T-cell (primary cell): ENCODE measurements around the gene FOXC1. TPM values are rescaled to one million over a fixed set of nuclear protein-coding genes. Genes with fewer than 3 reads are reported as not detected.

ENCODE experiments used
- ATAC-seq, 4 experiments: fragments of 200-7000 bp in 3 of 4; fragments of 150-1000 bp in 1 of 4; cut with Tn5 transposase; replicated peaks in 1 of 4; 1 replicate in 3 of 4; 2 replicates in 1 of 4; pipeline ENCODE4 v1.10.0; 2021; ENCODE audit warnings: moderate library complexity in 3 of 4, mild to moderate bottlenecking in 2 of 4, moderate number of reproducible peaks in 1 of 4
- CTCF ChIA-PET, 2 donors: fragments of 300-600 bp; sonication (Branson Sonifier 250); formaldehyde crosslinking; loops; one replicate each; lab custom pipeline; 2022; ENCODE audit warnings: antibody characterized with exemption in 2 of 2; lab: Charles Lee
- POLR2A ChIA-PET, 2 donors: fragments of 300-600 bp; sonication (Branson Sonifier 250); formaldehyde crosslinking; loops; one replicate each; lab custom pipeline; 2022; ENCODE audit warnings: antibody characterized with exemption in 2 of 2; lab: Charles Lee
- DNase-seq, 35 experiments: peaks; one replicate each; pipeline versions ENCODE4 v3.0.0 to v3.0.0-alpha.2; 2013 to 2023
- H3K27ac ChIP-seq: one replicate; pipeline ENCODE4 v1.5.1; 2013; ENCODE audit warnings: low read length
- H3K27me3 ChIP-seq, 2 experiments: replicated peaks in 1 of 2; 1 replicate in 1 of 2; 2 replicates in 1 of 2; pipeline versions ENCODE4 v1.6.1 to v1.7.0; 2013; ENCODE audit warnings: low read length in 1 of 2, mixed read lengths in 1 of 2; ENCODE audit not compliant: control insufficient read depth in 2 of 2, insufficient read depth in 2 of 2; ENCODE audit errors: extremely low read depth in 1 of 2
- H3K36me3 ChIP-seq, 2 donors: 1 replicate in 1 of 2; 2 replicates in 1 of 2; pipeline versions ENCODE4 v1.6.1 to v1.7.0; 2013; ENCODE audit warnings: low read length in 1 of 2; ENCODE audit not compliant: control insufficient read depth in 2 of 2, insufficient read depth in 1 of 2; ENCODE audit errors: extremely low read depth in 1 of 2
- H3K4me1 ChIP-seq, 2 experiments: 1 replicate in 1 of 2; 2 replicates in 1 of 2; pipeline versions ENCODE4 v1.6.1 to v1.7.0; 2013; ENCODE audit warnings: low read length in 2 of 2, mixed read lengths in 1 of 2; ENCODE audit not compliant: insufficient read depth in 2 of 2, control insufficient read depth in 1 of 2; ENCODE audit errors: extremely low read depth in 1 of 2
- H3K4me3 ChIP-seq, 2 donors: 1 replicate in 1 of 2; 2 replicates in 1 of 2; pipeline versions ENCODE4 v1.5.1 to v1.7.0; 2013; ENCODE audit warnings: mild to moderate bottlenecking in 2 of 2, low read length in 1 of 2, moderate library complexity in 1 of 2; ENCODE audit not compliant: control insufficient read depth in 1 of 2; ENCODE audit errors: extremely low read depth in 1 of 2
- H3K9me3 ChIP-seq: 2 replicates; pipeline ENCODE4 v1.7.0; 2013
- H3K27ac Mint-ChIP-seq, 2 donors: one replicate each; pipeline ENCODE4 v1.8.0; 2020 to 2021; ENCODE audit warnings: mild to moderate bottlenecking in 2 of 2, mixed read lengths in 2 of 2
- H3K27me3 Mint-ChIP-seq, 2 donors: one replicate each; pipeline ENCODE4 v1.8.0; 2021 to 2022; ENCODE audit warnings: mixed read lengths in 2 of 2
- H3K36me3 Mint-ChIP-seq: one replicate; pipeline ENCODE4 v1.8.0; 2021; ENCODE audit warnings: mixed read lengths
- H3K4me1 Mint-ChIP-seq, 3 donors: one replicate each; pipeline ENCODE4 v1.8.0; 2020 to 2022; ENCODE audit warnings: mixed read lengths in 3 of 3, mild to moderate bottlenecking in 1 of 3
- H3K4me3 Mint-ChIP-seq, 3 donors: one replicate each; pipeline ENCODE4 v1.8.0; 2020 to 2022; ENCODE audit warnings: mild to moderate bottlenecking in 3 of 3, mixed read lengths in 3 of 3, moderate library complexity in 3 of 3
- H3K9me3 Mint-ChIP-seq, 3 donors: one replicate each; pipeline ENCODE4 v1.8.0; 2020 to 2022; ENCODE audit warnings: mixed read lengths in 3 of 3
- WGBS: methylation state at CpG from one replicate; pipeline ENCODE4 v1.1.5; 2013; ENCODE audit warnings: missing lambda C conversion rate; ENCODE audit not compliant: insufficient coverage; 5-methylcytosine and 5-hydroxymethylcytosine counted together
- total RNA-seq, 35 experiments: library from RNA in 6 of 35; stranded (reverse) in 6 of 35; fragments of 120-200 nt in 1 of 35; gene quantifications; one replicate each; pipeline versions ENCODE4 v1.2.1 to v1.2.4 and lab custom pipeline; 2013 to 2026

FOXC1 gene
- total RNA-seq, 5 donors from 2014 or later (not counting 1 experiment from before 2014, with no cell fraction given) = 0.09 to 0.15 (median 0.12) TPM; not detected in 2

DNA sequence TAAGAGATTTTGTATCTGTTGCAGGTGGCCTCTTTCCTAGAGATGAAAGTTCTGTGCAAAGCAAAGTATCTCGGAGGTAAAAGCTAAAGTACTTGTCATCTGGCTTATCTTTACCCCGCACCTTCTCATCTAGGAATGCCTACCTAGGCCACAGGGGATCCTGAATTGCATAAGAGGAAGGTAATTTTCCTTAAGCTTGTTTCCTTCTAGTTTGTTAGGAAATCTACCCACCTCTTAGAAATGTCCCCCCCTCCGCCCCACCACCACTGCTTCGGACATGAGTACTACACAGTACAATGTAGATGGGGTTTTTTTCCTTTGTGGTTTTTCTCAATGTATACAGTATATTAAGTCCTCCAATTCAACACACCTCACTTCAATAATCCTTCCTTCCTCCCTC is 21.5 kb downstream of the FOXC1 start:
- Histone ChIP-seq H3K4me1 (no peaks in the 10 kb centered on the region), H3K4me3 (no peak overlapping the region), H3K9me3 (no peaks in the 10 kb centered on the region), H3K36me3 (no peaks in the 10 kb centered on the region), H3K27ac (no peak overlapping the region), H3K27me3 (peaks cover 7 to 25% of the 10 kb centered on the region in 2 experiments)
- DNase-seq (no peak), ATAC-seq (no peak)
- Mint-ChIP-seq H3K27me3 (peaks cover 34 to 51% of the 10 kb centered on the region in 2 donors), H3K4me3 (no peak overlapping the region), H3K9me3 (no peaks in the 10 kb centered on the region), H3K4me1 (peaks cover 2 to 4% (median 3%) of the 10 kb centered on the region in 3 donors), H3K27ac (no peak overlapping the region), H3K36me3 (peaks cover 18% of the 10 kb centered on the region)
- ChIA-PET POLR2A (interaction anchor here in 1 of 2 donors (0.6 kb wide), 1 partner anchor 976 kb away, joined by 5 read pairs; no protein-coding TSS in a partner anchor), CTCF (no interaction called here)
- WGBS = no CpG with 5 or more reads among the region's 4 CpGs

DNA sequence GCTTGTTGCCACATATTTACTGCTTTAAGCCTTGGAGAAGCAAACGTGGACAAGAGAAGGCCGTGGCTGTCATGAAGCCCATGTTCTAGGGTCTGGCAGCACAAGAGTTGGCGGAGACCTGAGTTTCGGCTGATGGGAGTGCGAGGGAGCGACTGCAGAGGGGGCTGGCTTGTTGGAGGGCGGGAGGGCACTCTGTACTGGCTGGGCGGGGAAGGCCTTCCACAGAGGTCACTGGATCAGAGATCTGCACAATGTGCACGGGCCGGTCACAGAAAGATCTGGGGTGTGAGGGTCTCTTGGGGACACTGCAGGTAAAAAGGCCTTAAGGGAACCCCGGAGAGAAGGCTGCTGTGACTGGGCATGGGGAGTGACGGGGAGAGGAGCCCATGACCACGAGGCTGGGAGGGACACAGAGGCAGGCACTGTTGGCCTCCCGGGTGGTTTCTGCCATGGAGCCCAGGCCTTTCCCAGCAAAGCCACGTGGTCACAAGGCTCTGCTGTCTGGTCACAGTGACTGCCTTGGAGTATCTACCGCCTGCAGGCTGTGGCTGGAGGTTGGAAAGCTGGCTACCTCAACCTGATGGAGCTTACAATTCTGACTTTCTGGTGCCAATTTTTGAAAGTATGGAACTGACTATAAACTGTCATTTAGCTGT is 23.8 kb downstream of the FOXC1 start:
- POLR2A ChIA-PET = no interaction called here

DNA sequence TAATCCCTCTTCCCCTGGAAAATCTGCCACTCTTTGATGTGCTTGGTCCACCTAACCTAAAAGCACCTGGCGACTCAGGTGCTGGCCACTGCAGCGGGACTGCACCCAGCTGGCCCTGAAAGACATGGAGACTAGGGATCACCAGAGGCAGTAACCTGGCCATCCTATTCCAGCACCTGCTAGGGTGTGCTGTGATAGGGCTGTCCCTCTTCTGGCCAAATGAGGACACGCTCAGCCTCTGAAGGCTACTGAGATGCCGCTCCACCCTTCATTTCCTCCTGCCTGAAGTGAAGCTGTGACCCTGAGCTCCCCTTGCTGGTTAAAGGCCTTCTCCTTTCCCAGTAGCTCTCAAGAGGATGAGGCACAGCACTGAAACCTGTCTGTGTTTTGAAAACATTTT is 24.4 kb downstream of the FOXC1 start:
- WGBS = 100% methylated on average over 1 of the region's 4 CpGs
- H3K4me1 ChIP-seq = no peaks in the 10 kb centered on the region
- no peaks in the 10 kb centered on the region for H3K9me3 Mint-ChIP-seq
- no peak overlapping the region for H3K4me3 ChIP-seq
- H3K4me3 Mint-ChIP-seq = no peak overlapping the region
- ATAC-seq = no peak
- no peak overlapping the region for H3K27ac Mint-ChIP-seq
- CTCF ChIA-PET = no interaction called here
- H3K27ac ChIP-seq = no peak overlapping the region
- POLR2A ChIA-PET = no interaction called here
- H3K27me3 ChIP-seq = peaks cover 0 to 23% of the 10 kb centered on the region in 2 experiments
- peaks cover 11 to 24% of the 10 kb centered on the region in 2 donors for H3K27me3 Mint-ChIP-seq
- peaks cover 22% of the 10 kb centered on the region for H3K36me3 Mint-ChIP-seq
- no peaks in the 10 kb centered on the region for H3K36me3 ChIP-seq
- no peaks in the 10 kb centered on the region for H3K4me1 Mint-ChIP-seq
- no peaks in the 10 kb centered on the region for H3K9me3 ChIP-seq
- no peak for DNase-seq

More for the DNA sequence above, 23.8 kb downstream of the FOXC1 start:
- Mint-ChIP-seq H3K4me3 (no peak overlapping the region), H3K27me3 (peaks cover 14 to 29% of the 10 kb centered on the region in 2 donors), H3K36me3 (peaks cover 18% of the 10 kb centered on the region), H3K4me1 (no peaks in the 10 kb centered on the region), H3K9me3 (no peaks in the 10 kb centered on the region), H3K27ac (no peak overlapping the region)
- 81% methylated on average over 15 of the region's 16 CpGs for WGBS
- peaks cover 0 to 23% of the 10 kb centered on the region in 2 experiments for H3K27me3 ChIP-seq
- no peak for DNase-seq
- no peak for ATAC-seq
- H3K36me3 ChIP-seq = no peaks in the 10 kb centered on the region
- H3K4me1 ChIP-seq = no peaks in the 10 kb centered on the region
- no peak overlapping the region for H3K4me3 ChIP-seq
- no peaks in the 10 kb centered on the region for H3K9me3 ChIP-seq
- CTCF ChIA-PET = no interaction called here
- no peak overlapping the region for H3K27ac ChIP-seq

DNA sequence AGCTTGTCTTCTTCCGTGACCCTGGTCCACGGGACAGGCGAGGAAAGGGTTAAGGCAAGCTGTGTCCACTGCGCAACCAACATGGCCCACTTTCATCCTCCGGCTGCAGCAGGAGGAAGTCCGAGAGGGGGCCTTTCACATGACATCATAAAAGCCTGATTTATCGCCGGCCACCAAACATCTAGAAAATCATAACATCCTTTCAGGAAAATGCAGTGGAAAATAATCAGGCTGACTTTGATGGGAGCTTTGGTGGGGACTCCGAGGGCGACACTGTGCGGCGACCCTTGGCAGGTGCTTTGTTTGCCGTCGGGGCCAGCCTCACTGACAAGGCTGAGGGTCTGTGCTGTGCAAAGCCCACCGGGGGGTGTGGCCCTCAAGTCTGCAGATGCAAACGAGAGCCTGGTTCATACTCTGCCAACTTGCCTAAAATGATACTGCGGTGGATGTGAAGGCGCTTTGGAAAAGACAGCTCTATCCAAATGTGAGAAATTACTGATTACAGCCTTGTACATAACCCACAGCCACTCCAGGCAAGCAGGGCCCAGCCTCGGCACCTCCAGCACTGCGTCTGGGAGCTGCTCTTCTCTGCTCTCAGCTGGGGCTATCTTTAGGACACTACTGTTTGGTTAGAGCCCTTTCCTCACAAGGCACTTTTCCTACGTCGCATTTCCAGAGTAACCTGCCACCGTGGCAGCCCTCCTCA is 25.7 kb downstream of the FOXC1 start:
- WGBS = 96% methylated on average over 14 of the region's 23 CpGs
- Histone ChIP-seq H3K4me3 (no peak overlapping the region), H3K27me3 (peaks cover 0 to 12% of the 10 kb centered on the region in 2 experiments), H3K27ac (no peak overlapping the region), H3K36me3 (no peaks in the 10 kb centered on the region), H3K4me1 (no peaks in the 10 kb centered on the region), H3K9me3 (no peaks in the 10 kb centered on the region)
- ChIA-PET CTCF (no interaction called here), POLR2A (no interaction called here)
- H3K4me3 Mint-ChIP-seq = no peak overlapping the region
- H3K27me3 Mint-ChIP-seq = peaks cover 4 to 21% of the 10 kb centered on the region in 2 donors
- H3K27ac Mint-ChIP-seq = no peak overlapping the region
- DNase-seq (no peak), ATAC-seq (no peak)
- no peaks in the 10 kb centered on the region for H3K9me3 Mint-ChIP-seq
- no peaks in the 10 kb centered on the region for H3K4me1 Mint-ChIP-seq
- H3K36me3 Mint-ChIP-seq = peaks cover 21% of the 10 kb centered on the region

DNA sequence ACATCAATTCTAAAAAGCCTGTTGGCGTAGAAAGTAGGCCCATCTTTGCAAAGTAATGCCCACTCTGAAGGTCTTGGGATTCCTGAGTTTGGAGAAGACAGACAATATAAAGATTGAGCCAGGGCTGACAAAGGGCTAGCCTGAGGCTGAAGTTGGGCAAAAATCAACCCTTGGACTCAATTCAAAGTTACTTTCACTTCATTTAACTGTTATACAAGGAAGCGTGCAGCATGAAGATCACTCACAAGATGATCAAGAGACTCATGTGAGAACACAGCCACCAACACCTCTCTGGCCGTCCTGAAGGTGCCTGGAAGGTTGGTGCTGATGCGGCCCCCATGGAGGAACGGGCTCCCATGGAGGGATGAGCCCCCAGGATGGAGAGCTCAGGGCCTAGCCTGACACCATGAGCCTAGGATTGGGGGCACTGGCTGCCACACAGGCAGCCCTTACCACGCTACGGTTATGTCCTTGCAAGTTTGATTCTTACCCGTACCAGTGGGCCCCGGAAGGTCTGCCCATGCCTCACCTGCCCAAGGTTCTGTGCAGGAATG is 26.6 kb downstream of the FOXC1 start:
- CTCF ChIA-PET = no interaction called here
- Histone ChIP-seq H3K9me3 (no peaks in the 10 kb centered on the region), H3K36me3 (no peaks in the 10 kb centered on the region), H3K4me3 (no peak overlapping the region), H3K4me1 (no peaks in the 10 kb centered on the region), H3K27ac (no peak overlapping the region), H3K27me3 (peaks cover 0 to 10% of the 10 kb centered on the region in 2 experiments)
- 93% methylated on average over 7 of the region's 9 CpGs for WGBS
- ATAC-seq (no peak), DNase-seq (no peak)
- Mint-ChIP-seq H3K36me3 (peaks cover 21% of the 10 kb centered on the region), H3K4me3 (no peak overlapping the region), H3K27ac (no peak overlapping the region), H3K4me1 (no peaks in the 10 kb centered on the region), H3K9me3 (no peaks in the 10 kb centered on the region), H3K27me3 (peaks cover 2 to 21% of the 10 kb centered on the region in 2 donors)
- POLR2A ChIA-PET = no interaction called here

DNA sequence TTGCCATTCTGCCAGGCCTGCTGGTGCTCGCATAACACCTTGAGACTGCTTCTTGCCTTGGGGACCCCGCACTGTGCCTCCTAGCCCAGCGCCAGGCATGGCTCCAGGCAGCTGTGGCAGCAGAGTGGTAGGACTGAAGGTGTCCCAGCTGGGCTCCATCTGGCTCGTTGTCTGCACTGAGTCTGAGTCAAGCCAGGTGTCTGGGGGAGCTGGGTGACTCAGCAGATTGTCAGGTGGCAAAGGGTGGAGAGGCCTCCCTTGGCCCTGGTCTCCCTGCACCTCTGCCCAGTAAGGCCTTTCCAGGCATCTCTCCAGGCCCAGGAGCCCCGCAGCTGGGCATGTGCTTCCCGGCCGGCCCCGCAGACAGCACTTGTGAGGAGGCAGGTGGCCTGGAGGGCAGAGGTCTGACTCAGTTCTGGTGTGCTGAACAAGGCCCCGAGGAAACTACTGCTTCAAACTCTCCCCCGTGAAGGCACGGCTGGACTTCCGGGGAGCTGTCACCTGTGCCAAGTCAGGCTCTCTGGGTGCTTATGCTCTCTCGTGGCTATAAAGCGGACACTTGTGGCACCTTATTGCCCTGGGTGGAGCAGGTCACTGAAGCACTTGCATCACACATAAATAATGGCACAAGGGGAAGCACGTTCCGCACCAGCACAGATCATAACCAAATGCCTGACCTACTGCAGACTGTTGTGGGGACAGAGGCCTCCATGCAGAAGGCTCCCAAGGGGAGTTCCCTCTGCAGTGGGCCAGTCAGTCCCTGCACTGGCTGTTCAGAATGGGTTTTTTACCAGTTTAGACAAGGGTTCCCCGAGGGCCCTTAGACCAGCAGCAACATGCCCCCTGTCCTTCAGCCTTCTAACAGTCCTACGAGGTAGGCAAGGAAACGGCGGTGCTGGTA is 27.5 kb downstream of the FOXC1 start:
- Mint-ChIP-seq H3K36me3 (peaks cover 21% of the 10 kb centered on the region), H3K27me3 (peaks cover 2 to 15% of the 10 kb centered on the region in 2 donors), H3K4me1 (no peaks in the 10 kb centered on the region), H3K27ac (no peak overlapping the region), H3K9me3 (no peaks in the 10 kb centered on the region), H3K4me3 (no peak overlapping the region)
- ChIA-PET CTCF (no interaction called here), POLR2A (no interaction called here)
- Histone ChIP-seq H3K27ac (no peak overlapping the region), H3K9me3 (no peaks in the 10 kb centered on the region), H3K4me3 (no peak overlapping the region), H3K4me1 (no peaks in the 10 kb centered on the region), H3K36me3 (no peaks in the 10 kb centered on the region), H3K27me3 (peaks cover 0 to 10% of the 10 kb centered on the region in 2 experiments)
- ATAC-seq (no peak), DNase-seq (no peak)
- 87% methylated on average over 16 of the region's 20 CpGs for WGBS
